ENCODE data around the gene CDADC1. TPM values are rescaled to one million over a fixed set of nuclear protein-coding genes. Genes with fewer than 3 reads are reported as not detected.
A peak's percentile ranks its signal among the peaks of the same experiment; 100 is the strongest.

Gene CDADC1
- total and polyA plus RNA-seq, 7 experiments from 2014 or later = 9.2 to 21.3 (median 12.8) TPM

- peaks cover 0 to 5% (median 3%) of the 10 kb centered on the region in 5 donors for H3K36me3 Mint-ChIP-seq
- ChIA-PET CTCF (interaction anchor here (1.0 to 2.3 kb wide), 6 partner anchors 9 to 308 kb away, joined by 3 to 11 read pairs (median 3); no protein-coding TSS in a partner anchor), POLR2A (interaction anchor here (0.6 to 1.0 kb wide), 2 partner anchors 194 to 304 kb away, joined by 3 read pairs; no protein-coding TSS in a partner anchor)
- no peak overlapping the region for H3K4me3 Mint-ChIP-seq
- no peak overlapping the region for H3K27ac Mint-ChIP-seq
- H3K4me1 Mint-ChIP-seq = peaks cover 8 to 28% (median 14%) of the 10 kb centered on the region in 7 donors
- intact Hi-C loops (cut with micrococcal nuclease) = loop anchor here (2.0 to 5.0 kb wide), 2 partner anchors 1767 to 1771 kb away; no protein-coding TSS in a partner anchor
- Histone ChIP-seq H3K4me3 (ENCODE audit: low read length) (no peak overlapping the region), H3K36me3 (ENCODE audit: control insufficient read depth in 2 of 3, insufficient read depth in 3 of 3, low read length in 3 of 3) (no peaks in the 10 kb centered on the region), H3K9me3 (ENCODE audit: control insufficient read depth in 2 of 3, low read length in 3 of 3) (no peaks in the 10 kb centered on the region), H3K27me3 (ENCODE audit: control insufficient read depth in 2 of 2, insufficient read depth in 2 of 2, low read length in 2 of 2) (no peaks in the 10 kb centered on the region), H3K4me1 (ENCODE audit: control insufficient read depth in 2 of 2, insufficient read depth in 2 of 2, low read length in 2 of 2) (no peaks in the 10 kb centered on the region), H3K27ac (ENCODE audit: low read depth, low read length) (no peak overlapping the region)
- H3K27me3 Mint-ChIP-seq = no peaks in the 10 kb centered on the region
- ATAC-seq = no peak
- no peaks in the 10 kb centered on the region for H3K9me3 Mint-ChIP-seq
- DNase-seq = no peak
Measured at GRCh38 chr13:49300276-49300675, 52.6 kb downstream of the CDADC1 start.

DNA sequence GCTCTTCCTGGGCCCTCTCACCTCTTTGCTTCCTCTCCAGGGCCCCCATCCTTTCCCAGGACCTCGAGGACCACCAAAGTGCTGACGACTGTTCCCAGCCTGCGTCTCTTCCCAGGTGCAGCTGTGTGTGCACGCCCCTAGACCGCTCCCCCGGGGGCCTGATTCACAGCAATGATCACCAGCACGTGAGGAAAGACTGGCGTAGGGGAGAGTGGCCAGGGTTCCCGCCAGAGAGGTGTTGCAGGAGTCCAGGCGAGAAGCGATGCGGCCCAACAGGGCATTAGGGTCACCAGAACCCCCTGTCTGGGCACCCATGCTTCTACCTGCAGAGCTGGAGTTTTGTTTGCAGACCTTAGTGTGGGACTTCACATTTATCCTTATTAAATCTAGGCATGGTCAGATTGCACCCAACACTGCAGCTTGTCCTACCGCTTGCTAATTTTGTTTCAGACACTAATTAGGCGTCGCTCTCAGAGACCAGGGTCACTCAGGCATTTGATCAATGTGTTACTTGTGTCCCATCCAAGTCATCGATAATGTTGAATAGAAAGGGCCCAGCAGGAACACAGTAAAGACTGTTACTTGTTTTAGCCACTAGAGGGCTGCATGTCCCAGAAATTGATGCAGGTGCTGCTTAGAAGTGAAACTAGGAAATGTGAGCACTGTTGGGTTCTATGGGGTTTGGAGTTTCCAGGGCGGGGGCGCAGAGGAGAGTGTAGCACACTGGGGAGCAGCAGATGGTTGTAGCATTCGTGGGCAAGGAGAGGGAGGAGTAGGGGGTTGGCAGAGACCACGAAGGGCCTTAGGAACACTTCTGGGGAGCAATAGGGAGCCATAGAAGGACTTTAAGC is 53.2 kb downstream of the CDADC1 start:
- Histone ChIP-seq H3K27ac (ENCODE audit: low read depth, low read length) (no peak overlapping the region), H3K4me3 (ENCODE audit: low read length) (peak overlapping the region; percentile 67), H3K27me3 (ENCODE audit: control insufficient read depth in 2 of 2, insufficient read depth in 2 of 2, low read length in 2 of 2) (no peaks in the 10 kb centered on the region), H3K4me1 (ENCODE audit: control insufficient read depth in 2 of 2, insufficient read depth in 2 of 2, low read length in 2 of 2) (no peaks in the 10 kb centered on the region), H3K36me3 (ENCODE audit: control insufficient read depth in 2 of 3, insufficient read depth in 3 of 3, low read length in 3 of 3) (no peaks in the 10 kb centered on the region), H3K9me3 (ENCODE audit: control insufficient read depth in 2 of 3, low read length in 3 of 3) (no peaks in the 10 kb centered on the region)
- Mint-ChIP-seq H3K9me3 (no peaks in the 10 kb centered on the region), H3K4me1 (peaks cover 8 to 28% (median 14%) of the 10 kb centered on the region in 7 donors), H3K27ac (peak overlapping the region; percentile 16 to 82 (median 71)), H3K27me3 (no peaks in the 10 kb centered on the region), H3K4me3 (peak overlapping the region; percentile 63 to 90 (median 80)), H3K36me3 (no peaks in the 10 kb centered on the region)
- ChIA-PET POLR2A (interaction anchor here (0.6 to 1.0 kb wide), 4 partner anchors 34 to 304 kb away, joined by 3 read pairs; no protein-coding TSS in a partner anchor), CTCF (interaction anchor here (0.7 to 2.3 kb wide), 7 partner anchors 9 to 1345 kb away, joined by 3 to 11 read pairs (median 3); no protein-coding TSS in a partner anchor)
- intact Hi-C loops (cut with micrococcal nuclease) = loop anchor here (1.0 to 5.0 kb wide), 12 partner anchors 136 to 1770 kb away; partner anchors contain the start of genes CAB39L (in 2 of the 2), PHF11 (in 2 of the 2), SETDB2 (in 2 of the 2) and RCBTB1 (in 1 of the 2)
- DNase-seq (peak in 8 of 9 donors; percentile 67 to 82 (median 75)), ATAC-seq (peak; percentile 96)

GRCh38 chr13:49302222-49302621 is 54.5 kb downstream of the CDADC1 start:
- Mint-ChIP-seq H3K27ac (peak overlapping the region in 3 of 9 donors; percentile 3 to 60 (median 19)), H3K36me3 (peaks cover 0 to 3% (median 0%) of the 10 kb centered on the region in 5 donors), H3K4me1 (peaks cover 8 to 28% (median 14%) of the 10 kb centered on the region in 7 donors), H3K4me3 (peak overlapping the region in 6 of 10 donors; percentile 10 to 86 (median 63)), H3K9me3 (no peaks in the 10 kb centered on the region), H3K27me3 (no peaks in the 10 kb centered on the region)
- DNase-seq (no peak), ATAC-seq (no peak)
- intact Hi-C loops (cut with micrococcal nuclease) = loop anchor here in 1 of 2 donors (5.0 kb wide), 1 partner anchor 1765 kb away; no protein-coding TSS in a partner anchor
- Histone ChIP-seq H3K4me3 (ENCODE audit: low read length) (no peak overlapping the region), H3K27me3 (ENCODE audit: control insufficient read depth in 2 of 2, insufficient read depth in 2 of 2, low read length in 2 of 2) (no peaks in the 10 kb centered on the region), H3K9me3 (ENCODE audit: control insufficient read depth in 2 of 3, low read length in 3 of 3) (no peaks in the 10 kb centered on the region), H3K4me1 (ENCODE audit: control insufficient read depth in 2 of 2, insufficient read depth in 2 of 2, low read length in 2 of 2) (no peaks in the 10 kb centered on the region), H3K27ac (ENCODE audit: low read depth, low read length) (no peak overlapping the region), H3K36me3 (ENCODE audit: control insufficient read depth in 2 of 3, insufficient read depth in 3 of 3, low read length in 3 of 3) (no peaks in the 10 kb centered on the region)
- ChIA-PET POLR2A (no interaction called here), CTCF (interaction anchor here (0.6 to 1.4 kb wide), 3 partner anchors 304 to 316 kb away, joined by 3 to 5 read pairs (median 3); no protein-coding TSS in a partner anchor)

- DNase-seq (no peak), ATAC-seq (no peak)
- Mint-ChIP-seq H3K4me1 (peaks cover 8 to 28% (median 14%) of the 10 kb centered on the region in 7 donors), H3K27ac (peak overlapping the region in 2 of 9 donors; percentile 19 to 33), H3K4me3 (no peak overlapping the region), H3K36me3 (peaks cover 0 to 3% (median 0%) of the 10 kb centered on the region in 5 donors), H3K27me3 (no peaks in the 10 kb centered on the region), H3K9me3 (no peaks in the 10 kb centered on the region)
- no peaks in the 10 kb centered on the region for H3K9me3 ChIP-seq (ENCODE audit: control insufficient read depth in 2 of 3, low read length in 3 of 3)
- intact Hi-C loops (cut with micrococcal nuclease) = loop anchor here in 1 of 2 donors (5.0 kb wide), 1 partner anchor 1764 kb away; no protein-coding TSS in a partner anchor
- no peak overlapping the region for H3K4me3 ChIP-seq (ENCODE audit: low read length)
- ChIA-PET POLR2A (no interaction called here), CTCF (interaction anchor here (0.9 to 1.4 kb wide), 2 partner anchors 236 to 304 kb away, joined by 3 to 5 read pairs; no protein-coding TSS in a partner anchor)
- H3K27me3 ChIP-seq (ENCODE audit: control insufficient read depth in 2 of 2, insufficient read depth in 2 of 2, low read length in 2 of 2) = no peaks in the 10 kb centered on the region
- H3K27ac ChIP-seq (ENCODE audit: low read depth, low read length) = no peak overlapping the region
- no peaks in the 10 kb centered on the region for H3K4me1 ChIP-seq (ENCODE audit: control insufficient read depth in 2 of 2, insufficient read depth in 2 of 2, low read length in 2 of 2)
- H3K36me3 ChIP-seq (ENCODE audit: control insufficient read depth in 2 of 3, insufficient read depth in 3 of 3, low read length in 3 of 3) = no peaks in the 10 kb centered on the region
Measured at GRCh38 chr13:49302817-49303216, 55.1 kb downstream of the CDADC1 start.

- Mint-ChIP-seq H3K4me1 (peaks cover 8 to 28% (median 14%) of the 10 kb centered on the region in 7 donors), H3K27me3 (no peaks in the 10 kb centered on the region), H3K36me3 (peaks cover 0 to 8% (median 0%) of the 10 kb centered on the region in 5 donors), H3K9me3 (no peaks in the 10 kb centered on the region), H3K4me3 (no peak overlapping the region), H3K27ac (peak overlapping the region in 1 of 9 donors; percentile 43)
- H3K4me3 ChIP-seq (ENCODE audit: low read length) = no peak overlapping the region
- intact Hi-C loops (cut with micrococcal nuclease) = loop anchor here in 1 of 2 donors (5.0 kb wide), 1 partner anchor 1764 kb away; no protein-coding TSS in a partner anchor
- H3K27me3 ChIP-seq (ENCODE audit: control insufficient read depth in 2 of 2, insufficient read depth in 2 of 2, low read length in 2 of 2) = no peaks in the 10 kb centered on the region
- ChIA-PET CTCF (interaction anchor here (0.9 to 1.4 kb wide), 2 partner anchors 235 to 303 kb away, joined by 3 to 5 read pairs; no protein-coding TSS in a partner anchor), POLR2A (no interaction called here)
- ATAC-seq (no peak), DNase-seq (no peak)
- no peaks in the 10 kb centered on the region for H3K4me1 ChIP-seq (ENCODE audit: control insufficient read depth in 2 of 2, insufficient read depth in 2 of 2, low read length in 2 of 2)
- H3K9me3 ChIP-seq (ENCODE audit: control insufficient read depth in 2 of 3, low read length in 3 of 3) = no peaks in the 10 kb centered on the region
- H3K27ac ChIP-seq (ENCODE audit: low read depth, low read length) = no peak overlapping the region
- no peaks in the 10 kb centered on the region for H3K36me3 ChIP-seq (ENCODE audit: control insufficient read depth in 2 of 3, insufficient read depth in 3 of 3, low read length in 3 of 3)
Measured at GRCh38 chr13:49303533-49304252, 56.0 kb downstream of the CDADC1 start.

DNA sequence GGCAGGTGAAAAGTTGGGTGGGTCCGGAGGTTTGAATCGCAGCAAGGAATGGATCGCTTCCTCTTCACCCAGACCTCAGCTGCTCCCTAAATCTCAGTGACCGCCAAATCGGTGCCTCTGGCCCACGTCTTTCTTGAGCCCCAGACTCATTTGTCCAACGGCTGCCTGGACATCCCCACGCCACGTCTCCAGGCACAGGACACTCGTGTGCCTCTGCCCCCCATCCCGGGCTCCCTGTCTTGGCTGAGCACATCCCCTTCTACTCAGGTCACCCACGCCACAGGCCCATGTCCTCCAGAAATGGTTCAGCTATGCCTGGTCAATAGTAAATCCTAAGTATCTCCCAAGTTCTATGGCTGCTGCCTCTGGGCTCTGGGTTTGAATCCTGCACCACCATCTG is 56.6 kb downstream of the CDADC1 start:
- H3K4me3 Mint-ChIP-seq = no peak overlapping the region
- CTCF ChIA-PET = no interaction called here

More for the DNA sequence above, 56.6 kb downstream of the CDADC1 start:
- H3K36me3 Mint-ChIP-seq = peaks cover 0 to 8% (median 0%) of the 10 kb centered on the region in 5 donors
- H3K4me3 ChIP-seq (ENCODE audit: low read length) = no peak overlapping the region
- no peak overlapping the region for H3K27ac ChIP-seq (ENCODE audit: low read depth, low read length)
- peaks cover 8 to 28% (median 14%) of the 10 kb centered on the region in 7 donors for H3K4me1 Mint-ChIP-seq
- no peaks in the 10 kb centered on the region for H3K36me3 ChIP-seq (ENCODE audit: control insufficient read depth in 2 of 3, insufficient read depth in 3 of 3, low read length in 3 of 3)
- intact Hi-C loops (cut with micrococcal nuclease) = loop anchor here in 1 of 2 donors (5.0 kb wide), 1 partner anchor 1763 kb away; no protein-coding TSS in a partner anchor
- H3K27ac Mint-ChIP-seq = peak overlapping the region in 2 of 9 donors; percentile 28 to 36
- DNase-seq (no peak), ATAC-seq (no peak)
- no peaks in the 10 kb centered on the region for H3K9me3 Mint-ChIP-seq
- POLR2A ChIA-PET = no interaction called here
- no peaks in the 10 kb centered on the region for H3K9me3 ChIP-seq (ENCODE audit: control insufficient read depth in 2 of 3, low read length in 3 of 3)
- H3K27me3 Mint-ChIP-seq = no peaks in the 10 kb centered on the region
- no peaks in the 10 kb centered on the region for H3K27me3 ChIP-seq (ENCODE audit: control insufficient read depth in 2 of 2, insufficient read depth in 2 of 2, low read length in 2 of 2)
- no peaks in the 10 kb centered on the region for H3K4me1 ChIP-seq (ENCODE audit: control insufficient read depth in 2 of 2, insufficient read depth in 2 of 2, low read length in 2 of 2)

Measured in naive thymus-derived CD4-positive, alpha-beta T cell (primary cell).